NCI-H1694 treated with DMSO at 0.1 percent for 48 hours (cell line): Measurements from ENCODE around the gene TIMM44.
A peak's percentile ranks its signal among the peaks of the same experiment; 100 is the strongest.
"Not testable (repeated sequence)": the region's sequence is repeated elsewhere in the genome, so short reads cannot be mapped to it uniquely, and the experiment has no call there.

Experiments
- DNase-seq: peaks from one replicate; lab custom pipeline; 2025; lab: John Stamatoyannopoulos, UW

The TIMM44 gene

DNA sequence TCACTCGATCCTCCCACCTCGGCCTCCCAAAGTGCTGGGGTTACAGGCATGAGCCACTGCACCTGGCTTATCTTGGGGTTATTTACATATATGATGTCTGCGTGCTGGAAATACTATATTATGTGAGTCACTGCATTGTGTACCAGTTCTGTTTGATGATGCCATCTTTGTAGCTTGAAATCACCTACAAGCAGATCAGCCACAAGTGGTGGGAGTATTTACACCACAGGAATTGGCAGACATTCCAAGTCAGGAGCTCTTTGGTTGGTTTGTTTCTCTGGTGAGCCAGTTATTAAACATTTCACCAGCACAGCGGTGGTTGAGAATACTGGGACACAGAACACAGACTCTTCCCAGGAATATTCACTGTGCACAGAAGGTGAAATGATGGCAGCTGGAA lies 4.5 kb upstream of the TIMM44 start:
- no peak for DNase-seq

GRCh38 chr19:7944177-7944761 lies 803 bp upstream of the TIMM44 start:
- peak; percentile 82 for DNase-seq

DNA sequence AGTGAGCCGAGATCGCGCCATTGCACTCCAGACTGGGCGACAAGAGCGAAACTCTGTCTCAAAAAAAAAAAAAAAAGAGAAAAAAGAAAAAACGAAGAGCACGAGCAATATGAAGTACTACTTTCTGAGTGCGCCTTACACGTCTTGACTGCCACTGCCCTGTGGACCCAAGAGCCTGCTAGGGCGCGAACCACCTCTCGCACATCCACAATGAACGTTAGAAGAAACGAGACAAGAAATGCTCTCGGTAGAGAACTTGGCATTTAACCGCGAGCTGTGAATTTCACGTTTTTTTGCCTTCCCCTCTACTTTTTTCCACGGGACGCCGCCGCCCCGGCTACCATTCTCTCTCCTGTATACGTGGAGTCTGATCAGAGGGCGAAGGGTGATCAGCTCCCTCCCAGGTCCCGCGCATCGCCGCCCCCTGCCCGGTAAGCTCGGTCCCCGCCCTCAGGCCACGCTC lies 454 bp downstream of the TIMM44 start:
- DNase-seq = no peak

- no peak for DNase-seq
Measured at GRCh38 chr19:7941895-7942596, 1.4 kb downstream of the TIMM44 start.

DNA sequence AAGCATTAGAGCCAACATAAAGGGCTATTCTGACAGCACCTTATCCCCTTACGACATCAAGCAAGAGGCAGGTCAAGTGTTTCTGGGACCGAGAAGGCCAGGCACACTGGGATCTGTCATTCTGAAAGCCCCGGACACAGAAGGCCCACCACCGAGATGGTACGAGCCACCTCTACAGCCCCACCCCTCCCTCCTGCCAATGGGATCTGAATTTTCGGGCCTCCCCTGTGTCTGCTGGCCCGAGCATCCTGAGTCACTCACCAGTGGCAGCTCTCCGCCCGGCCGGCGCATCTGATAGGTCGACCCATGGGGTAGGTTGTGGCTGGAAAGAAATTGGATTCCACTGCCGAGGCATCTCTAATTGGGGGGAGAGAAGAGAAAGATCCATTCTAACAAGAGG lies 2.6 kb downstream of the TIMM44 start:
- no peak for DNase-seq

DNA sequence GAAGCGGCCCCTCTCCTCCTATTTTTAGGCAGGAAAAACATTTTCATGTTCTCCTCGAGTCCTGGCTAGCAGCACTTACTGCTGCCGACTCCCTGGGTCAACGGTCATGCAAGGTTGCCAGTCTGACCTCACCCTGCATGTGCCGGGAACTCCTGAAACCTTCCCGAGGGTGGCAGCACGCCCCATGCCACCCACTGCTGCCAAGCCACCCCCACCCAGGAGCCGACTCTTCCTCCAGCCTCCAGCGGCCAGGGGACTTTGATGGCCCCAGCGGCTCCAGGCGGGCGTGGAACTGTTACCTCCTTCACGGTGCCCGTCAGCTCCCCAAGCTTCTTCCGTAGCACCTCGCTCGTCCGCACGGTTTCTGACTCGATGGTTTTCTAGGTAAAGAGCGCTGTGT lies 8.7 kb downstream of the TIMM44 start:
- DNase-seq = no peak

DNA sequence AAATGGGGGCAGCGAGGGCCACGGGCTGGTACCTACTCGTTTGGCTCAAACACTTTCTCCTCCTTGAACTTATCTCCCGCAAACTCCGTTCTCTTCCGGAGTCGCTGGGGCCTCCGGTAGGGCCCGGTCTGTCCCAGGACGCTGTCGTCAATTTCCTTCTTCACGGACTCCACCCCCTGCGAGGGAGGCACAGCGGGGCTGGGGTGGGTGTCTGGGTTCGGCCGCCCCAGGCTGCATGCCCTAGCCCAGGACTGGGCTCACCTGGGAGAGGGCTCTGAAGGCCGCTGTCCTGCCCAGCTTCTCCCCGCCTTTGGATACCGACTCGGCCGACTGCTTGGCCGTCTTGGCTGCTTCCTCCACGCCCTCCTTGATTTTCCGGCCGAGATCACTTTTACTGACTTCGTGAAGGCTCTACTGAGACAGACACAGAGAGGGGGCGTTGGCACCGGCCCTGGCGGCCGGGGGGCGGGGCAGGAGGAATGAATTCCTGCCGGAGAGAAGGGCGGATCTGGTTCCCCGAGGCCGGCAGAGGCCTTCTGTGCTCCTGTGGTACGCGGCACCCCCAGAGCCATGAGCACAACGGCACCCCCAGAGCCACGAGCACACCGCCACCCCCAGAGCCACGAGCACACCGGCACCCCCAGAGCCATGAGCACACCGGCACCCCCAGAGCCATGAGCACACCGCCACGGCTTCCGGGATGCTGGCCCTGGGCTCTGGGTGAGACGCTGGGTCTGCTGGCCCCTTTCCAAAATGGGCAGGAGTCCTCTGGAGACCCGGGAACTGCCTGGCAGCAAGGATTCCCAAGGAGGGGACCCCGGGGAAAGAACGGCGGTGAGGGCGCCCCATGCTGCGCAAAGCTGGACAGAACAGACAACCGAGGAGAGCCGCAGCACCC lies 9.4 kb downstream of the TIMM44 start:
- DNase-seq = no peak

GRCh38 chr19:7933411-7933810 lies 10.1 kb downstream of the TIMM44 start:
- DNase-seq = no peak

- DNase-seq = no peak
Measured at GRCh38 chr19:7932930-7933300, 10.6 kb downstream of the TIMM44 start.

DNA sequence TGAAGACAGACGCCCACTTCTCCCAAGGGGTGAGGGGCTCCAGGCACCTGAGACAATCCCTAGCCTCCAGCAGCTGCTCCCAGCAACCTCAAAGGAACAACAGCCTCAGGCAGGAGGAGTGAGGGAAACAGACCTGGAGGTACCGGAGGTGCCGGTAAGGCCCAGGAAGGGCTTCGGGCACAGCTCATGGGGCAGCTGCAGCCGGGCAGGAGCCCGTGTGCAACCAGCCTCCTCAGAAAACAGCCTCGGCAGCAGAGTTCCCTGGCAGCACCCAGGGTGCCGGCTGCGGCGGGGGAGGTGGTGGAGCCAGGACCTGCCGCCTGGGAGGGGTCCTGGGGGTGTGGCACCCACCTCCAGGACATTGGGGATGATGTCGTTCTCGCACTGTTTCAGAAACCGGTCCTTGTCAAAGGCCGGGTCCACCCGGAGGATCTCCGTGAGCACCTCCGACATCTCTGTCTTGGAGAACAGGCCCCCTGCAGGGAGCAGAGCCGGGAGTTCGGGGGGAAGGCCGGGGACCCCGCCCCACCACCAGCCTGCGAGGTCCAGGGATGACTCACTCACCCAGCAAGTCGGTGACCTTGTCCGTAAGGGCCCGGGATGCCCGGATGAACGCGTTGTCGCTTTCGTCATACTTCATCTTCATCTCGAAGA lies 11.1 kb downstream of the TIMM44 start:
- no peak for DNase-seq

DNA sequence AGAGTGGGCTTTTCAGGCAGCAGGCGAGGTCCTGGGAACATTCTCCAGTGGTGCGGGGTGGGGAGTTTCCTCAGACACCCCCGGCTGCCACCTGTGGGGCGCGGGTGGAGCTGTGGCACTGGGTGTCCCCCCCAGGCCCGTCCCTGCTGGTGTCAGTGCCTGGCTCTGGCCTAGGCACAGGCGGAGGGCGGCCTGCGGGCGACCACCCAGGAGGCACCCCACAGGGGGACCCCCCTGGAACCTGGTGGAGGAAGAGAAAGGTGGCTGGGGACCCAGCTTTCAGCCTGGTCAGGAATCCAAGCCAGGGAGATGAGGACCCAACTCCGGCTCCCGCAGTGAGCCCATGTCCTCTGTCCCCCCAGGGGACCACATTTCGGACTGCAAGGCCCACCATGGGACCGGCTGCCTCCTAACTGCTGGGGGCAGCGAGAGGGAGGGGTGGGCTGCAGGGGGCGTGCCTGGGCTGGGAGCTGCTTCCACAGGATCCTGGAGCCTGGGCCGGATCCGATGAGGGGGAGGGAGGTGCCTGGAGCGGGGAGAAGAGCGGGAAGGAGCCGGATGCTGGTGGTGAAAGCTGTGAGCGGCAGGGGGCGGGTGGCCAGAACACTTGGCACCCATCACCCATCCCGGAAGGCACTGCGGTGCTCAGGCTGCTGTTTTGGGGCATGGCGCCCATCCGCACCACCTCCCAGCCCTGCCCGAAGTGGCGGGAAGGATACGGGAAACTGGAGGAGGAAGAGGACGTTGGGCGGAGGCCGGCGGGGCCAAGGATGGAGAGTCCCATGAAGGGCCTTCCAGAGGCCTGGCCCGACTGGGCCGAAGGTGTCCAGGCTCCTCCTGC lies 12.0 kb downstream of the TIMM44 start:
- no peak for DNase-seq

GRCh38 chr19:7930765-7931164 lies 12.7 kb downstream of the TIMM44 start:
- DNase-seq = no peak

GRCh38 chr19:7930030-7930429 lies 13.4 kb downstream of the TIMM44 start:
- not testable (repeated sequence) for DNase-seq

- DNase-seq = peak; percentile 14
Measured at GRCh38 chr19:7928741-7929701, 14.4 kb downstream of the TIMM44 start.

DNA sequence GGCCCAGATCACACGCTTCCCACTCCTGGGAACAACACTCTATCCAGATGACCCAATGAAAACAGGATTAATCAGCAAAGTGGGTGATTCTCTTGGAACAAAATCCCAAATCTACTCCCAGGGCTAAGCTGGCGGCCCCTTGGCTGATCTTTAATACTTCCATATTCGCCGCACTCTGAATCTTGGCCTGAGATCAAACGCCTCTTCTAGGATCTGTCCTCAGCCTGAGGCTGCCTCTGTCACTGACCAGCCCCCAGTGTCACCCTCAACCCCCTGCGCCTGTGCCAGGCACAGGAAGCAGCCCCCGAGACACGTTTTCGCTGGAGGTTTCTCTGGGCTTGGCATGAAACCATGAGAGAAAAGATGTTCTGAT lies 15.1 kb downstream of the TIMM44 start:
- DNase-seq = no peak

- DNase-seq = no peak
Measured at GRCh38 chr19:7927605-7928333, 15.7 kb downstream of the TIMM44 start.

- DNase-seq = no peak
Measured at GRCh38 chr19:7926727-7927604, 16.5 kb downstream of the TIMM44 start.

GRCh38 chr19:7926021-7926726 lies 17.3 kb downstream of the TIMM44 start, which contains the start of gene CTXN1:
CTXN1 (minus strand) TSS chr19:7926135; CDS start chr19:7925538, 597 bp downstream.
- no peak for DNase-seq
